HepG2 (cell line): Measurements from ENCODE around the gene LTB4R. TPM values are rescaled to one million over a fixed set of nuclear protein-coding genes. Genes with fewer than 3 reads are reported as not detected.

Source experiments
- EHMT2 ChIP-seq: fragments of 200-600 bp; sonication (generic); IDR thresholded peaks from 2 replicates; pipeline ENCODE4 v1.7.0; 2017; ENCODE audit warnings: antibody characterized with exemption, low read depth, low read length, borderline replicate concordance
- FLYWCH1 ChIP-seq: sonication (generic); formaldehyde crosslinking; IDR thresholded peaks from 2 replicates; pipeline ENCODE4 v1.8.1; 2023; ENCODE audit warnings: mild to moderate bottlenecking, missing genetic modification reagents
- FOXP4 ChIP-seq: sonication (generic); formaldehyde crosslinking; IDR thresholded peaks from 2 replicates; pipeline ENCODE4 v1.4.0; 2020; ENCODE audit warnings: missing genetic modification reagents
- GLI4 ChIP-seq: sonication (generic); formaldehyde crosslinking; IDR thresholded peaks from 2 replicates; pipeline ENCODE4 v1.5.1; 2020; ENCODE audit warnings: missing genetic modification reagents, mild to moderate bottlenecking, moderate library complexity, borderline replicate concordance
- HNF4A ChIP-seq: sonication (generic); formaldehyde crosslinking; IDR thresholded peaks from 2 replicates; pipeline ENCODE4 v1.4.0; 2020; ENCODE audit warnings: missing genetic modification reagents
- MBNL3 ChIP-seq: fragments of 250-450 bp; sonication (Bioruptor Pico); conservative IDR thresholded peaks from 2 replicates; pipeline ENCODE4 v1.8.0; 2022; ENCODE audit warnings: mild to moderate bottlenecking, inconsistent platforms
- MED13 ChIP-seq: sonication (generic); formaldehyde crosslinking; IDR thresholded peaks from 2 replicates; pipeline ENCODE4 v1.5.0; 2020; ENCODE audit warnings: missing genetic modification reagents
- MYNN ChIP-seq: sonication (generic); formaldehyde crosslinking; IDR thresholded peaks from 2 replicates; pipeline ENCODE4 v1.4.0; 2020; ENCODE audit warnings: mild to moderate bottlenecking, low read depth, missing genetic modification reagents
- PCBP2 ChIP-seq: fragments of 200-400 bp; formaldehyde crosslinking; optimal IDR thresholded peaks from 2 replicates; pipeline ENCODE3; 2018; ENCODE audit warnings: low read length, low read depth; ENCODE audit not compliant: poor library complexity, severe bottlenecking
- PRPF4 ChIP-seq: fragments of 200-400 bp; formaldehyde crosslinking; IDR thresholded peaks from 2 replicates; pipeline ENCODE4 v1.6.1; 2016; ENCODE audit warnings: low read length, low read depth; ENCODE audit not compliant: poor library complexity, severe bottlenecking
- PTBP1 ChIP-seq: fragments of 200-400 bp; formaldehyde crosslinking; IDR thresholded peaks from 2 replicates; pipeline ENCODE4 v1.6.1; 2018; ENCODE audit warnings: low read length, low read depth; ENCODE audit not compliant: poor library complexity, severe bottlenecking
- SSRP1 ChIP-seq: IDR thresholded peaks from 2 replicates; pipeline ENCODE4 v1.6.1; 2016; ENCODE audit warnings: control low read depth
- TARDBP ChIP-seq: sonication (generic); formaldehyde crosslinking; IDR thresholded peaks from 2 replicates; pipeline ENCODE4 v1.8.0; 2022; ENCODE audit warnings: mild to moderate bottlenecking, missing genetic modification reagents
- TERF1 ChIP-seq: sonication (generic); formaldehyde crosslinking; IDR thresholded peaks from 2 replicates; pipeline ENCODE4 v1.8.0; 2022; ENCODE audit warnings: mild to moderate bottlenecking, missing genetic modification reagents, moderate library complexity
- THAP8 ChIP-seq: sonication (generic); formaldehyde crosslinking; IDR thresholded peaks from 2 replicates; pipeline ENCODE4 v1.5.1; 2020; ENCODE audit warnings: missing genetic modification reagents, mild to moderate bottlenecking, borderline replicate concordance
- ZBTB49 ChIP-seq: sonication (generic); formaldehyde crosslinking; IDR thresholded peaks from 2 replicates; pipeline ENCODE4 v1.4.0; 2020; ENCODE audit warnings: missing genetic modification reagents, borderline replicate concordance
- ZFP37 ChIP-seq: sonication (generic); formaldehyde crosslinking; IDR thresholded peaks from 2 replicates; pipeline ENCODE4 v1.4.0; 2020; ENCODE audit warnings: missing genetic modification reagents, borderline replicate concordance
- ZNF512 ChIP-seq: sonication (generic); formaldehyde crosslinking; IDR thresholded peaks from 2 replicates; pipeline ENCODE4 v1.4.0; 2020; ENCODE audit warnings: mild to moderate bottlenecking, missing genetic modification reagents
- ZNF75D ChIP-seq: sonication (generic); formaldehyde crosslinking; IDR thresholded peaks from 2 replicates; pipeline ENCODE4 v1.8.1; 2023; ENCODE audit warnings: missing genetic modification reagents, mild to moderate bottlenecking, borderline replicate concordance
- ZNF878 ChIP-seq: sonication (generic); formaldehyde crosslinking; IDR thresholded peaks from 2 replicates; pipeline ENCODE4 v1.8.1; 2023; ENCODE audit warnings: mild to moderate bottlenecking, missing genetic modification reagents, moderate library complexity
- ZZZ3 ChIP-seq: sonication (generic); formaldehyde crosslinking; IDR thresholded peaks from 2 replicates; pipeline ENCODE4 v1.4.0; 2020; ENCODE audit warnings: missing genetic modification reagents, mild to moderate bottlenecking, borderline replicate concordance
- polyA plus RNA-seq, 8 experiments: library from polyadenylated mRNA; depleted of rRNA in 3 of 8; stranded (reverse) in 7 of 8; unstranded in 1 of 8; fragments of >200 nt; fragmentation: Illumina TruSeq in 4 of 8; extraction: Trizol in 4 of 8; gene quantifications; 2 replicates each; pipeline versions ENCODE4 v1.2.1 to v1.2.3, GENCODE V29; 2011 to 2016; ENCODE audit warnings: low read depth in 4 of 8, missing spikeins in 1 of 8, mixed read lengths in 1 of 8; ENCODE audit not compliant: insufficient read depth in 1 of 8
- total RNA-seq, 5 experiments: library from RNA; depleted of rRNA; stranded (reverse); fragments of >200 nt; fragmentation: Illumina TruSeq; extraction: Trizol; gene quantifications; 2 replicates each; pipeline ENCODE4 v1.2.3, GENCODE V29; 2016; ENCODE audit warnings: low read depth in 1 of 5

The LTB4R gene
- total and polyA plus RNA-seq, 2 of the 13 experiments (the other 11 are each of a cell fraction or from before 2014, with no cell fraction given): 3.2 to 8.2 TPM

- TF ChIP-seq FOXP4 (peak; percentile 16; the same call in 1 of the 2 replicates), ZNF512 (CRISPR knock-in tag) (no peak), SSRP1 (CRISPR knock-in tag) (no peak; the same call in 1 of the 2 replicates), PTBP1 (no peak), EHMT2 (no peak), MBNL3 (CRISPR knock-in tag) (no peak), TARDBP (no peak; the same call in 1 of the 2 replicates), ZZZ3 (no peak), MYNN (CRISPR knock-in tag) (no peak), MED13 (CRISPR knock-in tag) (no peak), HNF4A (CRISPR knock-in tag) (peak; percentile 70), PRPF4 (no peak), ZNF75D (CRISPR knock-in tag) (no peak), TERF1 (CRISPR knock-in tag) (no peak), ZFP37 (CRISPR knock-in tag) (peak; percentile 63; the same call in 1 of the 2 replicates), GLI4 (CRISPR knock-in tag) (no peak), THAP8 (CRISPR knock-in tag) (no peak), PCBP2 (no peak), FLYWCH1 (CRISPR knock-in tag) (no peak), ZNF878 (CRISPR knock-in tag) (no peak), ZBTB49 (peak; percentile 12; the same call in 1 of the 2 replicates)
Observed at GRCh38 chr14:24315243-24315806, 4.0 kb downstream of the LTB4R start (continued).
